Glutamatergic neuron (in vitro differentiated cells): ENCODE data around the gene MAPK13. TPM values are rescaled to one million over a fixed set of nuclear protein-coding genes. Genes with fewer than 3 reads are reported as not detected.
"Not testable (repeated sequence)": the region's sequence is repeated elsewhere in the genome, so short reads cannot be mapped to it uniquely, and the experiment has no call there.

Experiments used
- DNase-seq: peaks from one replicate; pipeline ENCODE4 v3.0.0; 2022
- H3K27ac Mint-ChIP-seq: one replicate; pipeline ENCODE4 v1.8.0; 2020; ENCODE audit warnings: mild to moderate bottlenecking, mixed read lengths, inconsistent platforms; ENCODE audit not compliant: unreplicated experiment
- H3K27me3 Mint-ChIP-seq: one replicate; pipeline ENCODE4 v1.8.0; 2020; ENCODE audit warnings: mild to moderate bottlenecking, moderate library complexity, mixed read lengths, inconsistent platforms; ENCODE audit not compliant: unreplicated experiment
- H3K36me3 Mint-ChIP-seq: one replicate; pipeline ENCODE4 v1.8.0; 2020; ENCODE audit warnings: mild to moderate bottlenecking, mixed read lengths, inconsistent platforms; ENCODE audit not compliant: unreplicated experiment
- H3K4me1 Mint-ChIP-seq: one replicate; pipeline ENCODE4 v1.8.0; 2020; ENCODE audit warnings: mild to moderate bottlenecking, low read depth, mixed read lengths, inconsistent platforms; ENCODE audit not compliant: unreplicated experiment
- H3K4me3 Mint-ChIP-seq: one replicate; pipeline ENCODE4 v1.8.0; 2020; ENCODE audit warnings: mild to moderate bottlenecking, mixed read lengths, inconsistent platforms; ENCODE audit not compliant: unreplicated experiment
- H3K9me3 Mint-ChIP-seq: one replicate; pipeline ENCODE4 v1.8.0; 2020; ENCODE audit warnings: mild to moderate bottlenecking, moderate library complexity, mixed read lengths, inconsistent platforms; ENCODE audit not compliant: unreplicated experiment
- total RNA-seq: library from RNA; stranded (reverse); fragmentation: NEBNext Ultra II Directional; extraction: Animal tissue kit (Norgen Biotek cat#: 25700); gene quantifications from one replicate; pipeline ENCODE4 v1.2.1, GENCODE V29; 2021; ENCODE audit not compliant: unreplicated experiment
- TF ChIP-seq, protein P1 (sequence below): fragments of 200-600 bp; sonication (generic); IDR thresholded peaks from one replicate; pipeline ENCODE4 v1.5.0; 2021; ENCODE audit not compliant: partially characterized antibody, unreplicated experiment

The MAPK13 gene
- total RNA-seq, 1 donor from 2014 or later, result 4.2 TPM

DNA sequence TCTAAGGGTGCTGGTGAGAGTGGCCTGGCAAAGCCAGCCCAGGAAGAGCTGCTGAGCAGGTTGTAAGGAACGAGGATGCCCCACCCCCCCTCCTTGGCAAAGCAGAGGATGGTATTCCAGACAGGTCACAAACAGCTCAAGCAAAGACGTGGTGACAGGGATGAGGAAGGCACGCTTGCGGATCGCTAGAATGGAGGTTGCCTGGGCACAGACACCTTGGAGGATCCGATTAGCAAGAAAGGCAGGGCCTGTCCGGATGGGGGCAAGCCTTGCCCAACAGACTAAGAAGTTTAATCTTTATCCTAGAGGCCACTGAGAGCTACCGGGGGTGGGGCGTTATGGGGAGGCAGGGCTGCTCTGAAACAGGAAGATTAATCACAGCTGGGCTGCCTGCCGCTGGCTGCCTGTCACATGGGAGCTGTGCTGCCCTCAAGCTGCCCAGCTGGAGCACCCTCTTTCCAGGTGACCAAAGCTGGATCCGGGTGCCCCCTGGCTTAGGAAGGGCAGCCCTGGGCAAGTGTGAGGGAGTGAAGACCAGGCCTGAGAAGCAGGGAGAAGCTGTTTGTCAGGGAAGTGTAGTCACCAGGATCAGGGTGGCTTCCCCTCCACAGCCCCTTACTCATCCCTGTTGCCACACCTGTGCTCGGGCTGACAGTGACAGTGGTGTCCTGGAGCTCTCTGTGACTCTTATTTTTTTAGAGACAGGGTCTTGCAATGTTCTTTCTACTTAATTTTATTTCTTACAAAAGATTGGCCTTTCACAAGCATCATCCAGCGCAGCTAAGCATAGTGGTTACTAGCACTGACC, 9.1 kb upstream of the MAPK13 start:
- H3K4me3 Mint-ChIP-seq, result no peak overlapping the region
- no peak for DNase-seq

GRCh38 chr6:36121787-36122494, 8.4 kb upstream of the MAPK13 start:
- Mint-ChIP-seq H3K9me3 (no peaks in the 10 kb centered on the region), H3K4me1 (peaks cover 11% of the 10 kb centered on the region), H3K4me3 (no peak overlapping the region), H3K36me3 (no peaks in the 10 kb centered on the region), H3K27me3 (peaks cover 8% of the 10 kb centered on the region), H3K27ac (no peak overlapping the region)
- TF ChIP-seq, protein P1, sequence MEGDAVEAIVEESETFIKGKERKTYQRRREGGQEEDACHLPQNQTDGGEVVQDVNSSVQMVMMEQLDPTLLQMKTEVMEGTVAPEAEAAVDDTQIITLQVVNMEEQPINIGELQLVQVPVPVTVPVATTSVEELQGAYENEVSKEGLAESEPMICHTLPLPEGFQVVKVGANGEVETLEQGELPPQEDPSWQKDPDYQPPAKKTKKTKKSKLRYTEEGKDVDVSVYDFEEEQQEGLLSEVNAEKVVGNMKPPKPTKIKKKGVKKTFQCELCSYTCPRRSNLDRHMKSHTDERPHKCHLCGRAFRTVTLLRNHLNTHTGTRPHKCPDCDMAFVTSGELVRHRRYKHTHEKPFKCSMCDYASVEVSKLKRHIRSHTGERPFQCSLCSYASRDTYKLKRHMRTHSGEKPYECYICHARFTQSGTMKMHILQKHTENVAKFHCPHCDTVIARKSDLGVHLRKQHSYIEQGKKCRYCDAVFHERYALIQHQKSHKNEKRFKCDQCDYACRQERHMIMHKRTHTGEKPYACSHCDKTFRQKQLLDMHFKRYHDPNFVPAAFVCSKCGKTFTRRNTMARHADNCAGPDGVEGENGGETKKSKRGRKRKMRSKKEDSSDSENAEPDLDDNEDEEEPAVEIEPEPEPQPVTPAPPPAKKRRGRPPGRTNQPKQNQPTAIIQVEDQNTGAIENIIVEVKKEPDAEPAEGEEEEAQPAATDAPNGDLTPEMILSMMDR, result no peak
- DNase-seq, result no peak

More for the DNA sequence above, 9.1 kb upstream of the MAPK13 start:
- H3K27me3 Mint-ChIP-seq, result peaks cover 8% of the 10 kb centered on the region
- no peaks in the 10 kb centered on the region for H3K36me3 Mint-ChIP-seq
- peaks cover 13% of the 10 kb centered on the region for H3K4me1 Mint-ChIP-seq
- no peak overlapping the region for H3K27ac Mint-ChIP-seq
- H3K9me3 Mint-ChIP-seq, result no peaks in the 10 kb centered on the region
- TF ChIP-seq, protein P1, result no peak

DNA sequence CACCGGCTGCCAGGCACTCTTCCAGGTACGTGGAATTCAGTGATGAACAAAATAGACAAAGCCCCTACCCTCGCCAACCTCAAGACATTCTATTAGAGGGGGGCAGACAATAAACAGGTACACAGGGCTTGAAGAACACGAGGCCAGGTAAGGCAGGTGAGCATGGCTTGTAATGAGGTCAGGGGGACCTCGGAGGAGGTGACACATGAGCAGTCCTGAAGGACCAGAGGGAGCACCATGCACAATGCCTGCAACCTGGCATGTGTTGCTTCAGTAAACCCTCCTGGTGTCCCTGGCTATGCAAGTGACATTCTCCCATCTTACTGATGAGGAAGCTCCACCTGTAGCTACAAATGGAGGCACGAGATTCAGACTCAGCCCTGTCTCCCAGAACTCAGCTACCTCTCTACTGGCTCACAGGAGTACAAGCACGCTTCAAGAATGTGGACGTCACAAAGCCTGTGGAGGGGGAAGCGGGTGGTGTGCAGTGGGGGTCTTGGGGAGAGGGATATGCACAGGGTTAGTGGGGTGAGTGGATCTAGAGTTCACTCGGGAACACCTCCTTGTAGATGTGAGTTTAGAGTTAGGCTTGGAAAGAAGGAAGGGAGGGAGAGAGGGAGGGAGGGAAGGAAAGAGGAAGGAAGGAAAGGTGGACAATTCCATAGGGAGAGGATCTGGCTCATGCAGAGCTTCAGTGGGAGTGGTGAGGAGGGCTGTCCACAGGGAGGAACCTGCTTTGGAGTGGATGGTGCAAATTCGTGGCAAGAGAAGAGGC, 7.6 kb upstream of the MAPK13 start:
- Mint-ChIP-seq H3K4me1 (peaks cover 11% of the 10 kb centered on the region), H3K36me3 (no peaks in the 10 kb centered on the region), H3K9me3 (no peaks in the 10 kb centered on the region), H3K27ac (no peak overlapping the region), H3K27me3 (peaks cover 8% of the 10 kb centered on the region), H3K4me3 (no peak overlapping the region)
- TF ChIP-seq, protein P1, result no peak
- DNase-seq, result no peak

GRCh38 chr6:36123270-36124139, 6.8 kb upstream of the MAPK13 start:
- TF ChIP-seq, protein P1, result peak; percentile 56
- Mint-ChIP-seq H3K27me3 (peaks cover 8% of the 10 kb centered on the region), H3K9me3 (no peaks in the 10 kb centered on the region), H3K36me3 (no peaks in the 10 kb centered on the region), H3K27ac (no peak overlapping the region), H3K4me3 (no peak overlapping the region), H3K4me1 (peaks cover 3% of the 10 kb centered on the region)
- DNase-seq, result peak; percentile 88

DNA sequence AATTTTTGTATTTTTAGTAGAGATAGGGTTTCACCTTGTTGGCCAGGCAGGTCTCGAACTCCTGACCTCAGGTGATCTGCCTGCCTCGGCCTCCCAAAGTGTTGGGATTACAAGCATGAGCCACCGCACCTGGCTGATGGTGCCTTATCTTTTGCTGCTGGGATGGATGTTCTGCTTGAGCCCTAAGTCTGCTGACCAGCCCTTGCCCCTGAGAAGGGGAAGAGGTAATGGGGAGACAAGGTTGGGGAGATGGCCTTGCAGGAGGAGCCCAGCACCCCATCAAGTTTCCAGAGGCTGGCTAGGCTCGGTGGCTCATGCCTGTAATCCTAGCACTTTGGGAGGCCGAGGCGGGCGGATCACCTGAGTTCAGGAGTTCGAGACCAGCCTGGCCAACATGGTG, 6.0 kb upstream of the MAPK13 start:
- not testable (repeated sequence) for DNase-seq, H3K9me3 Mint-ChIP-seq, H3K4me1 Mint-ChIP-seq, H3K4me3 Mint-ChIP-seq, H3K27me3 Mint-ChIP-seq, H3K36me3 Mint-ChIP-seq, H3K27ac Mint-ChIP-seq
